Vagina (tissue), 2 donors: Measurements from ENCODE around the gene HMSD. TPM values are rescaled to one million over a fixed set of nuclear protein-coding genes. Genes with fewer than 3 reads are reported as not detected.
A peak's percentile ranks its signal among the peaks of the same experiment; 100 is the strongest.

Source experiments
- DNase-seq, 2 donors: peaks; one replicate each; pipeline ENCODE4 v3.0.0-alpha.2; 2017; ENCODE audit errors: extremely low spot score in 2 of 2
- H3K27ac ChIP-seq: fragments of 200-600 bp; sonication (generic); one replicate; pipeline ENCODE4 v1.5.1; 2019
- H3K27me3 ChIP-seq: fragments of 200-600 bp; sonication (generic); one replicate; pipeline ENCODE4 v1.5.1; 2019
- H3K36me3 ChIP-seq, 2 donors: fragments of 200-600 bp; sonication (generic); one replicate each; pipeline ENCODE4 v1.5.1; 2017 to 2019
- H3K4me1 ChIP-seq: fragments of 200-600 bp; sonication (generic); one replicate; pipeline ENCODE4 v1.5.1; 2019
- H3K4me3 ChIP-seq, 2 donors: fragments of 200-600 bp; sonication (generic); 1 replicate in 1 of 2; 2 replicates in 1 of 2; pipeline ENCODE4 v1.5.1; 2016 to 2019
- H3K9me3 ChIP-seq: fragments of 200-600 bp; sonication (generic); one replicate; pipeline ENCODE4 v1.5.1; 2019
- CTCF ChIP-seq, 3 experiments: fragments of 450-650 bp in 2 of 3; fragments of 200-600 bp in 1 of 3; sonication (generic) in 1 of 3; IDR thresholded peaks; one replicate each; pipeline ENCODE4 v1.5.1; 2017 to 2019; ENCODE audit warnings: antibody characterized with exemption in 3 of 3, mild to moderate bottlenecking in 2 of 3, moderate library complexity in 2 of 3
- POLR2A ChIP-seq, 2 donors: fragments of 450-650 bp; IDR thresholded peaks; one replicate each; pipeline ENCODE4 v1.6.1; 2017; ENCODE audit warnings: antibody characterized with exemption in 2 of 2, mild to moderate bottlenecking in 2 of 2, moderate library complexity in 2 of 2
- POLR2AphosphoS5 ChIP-seq, 2 donors: sonication (generic); formaldehyde crosslinking; IDR thresholded peaks; one replicate each; pipeline ENCODE4 v1.9.0; 2017; ENCODE audit warnings: antibody characterized with exemption in 2 of 2, mild to moderate bottlenecking in 2 of 2, low read depth in 1 of 2; ENCODE audit not compliant: insufficient read depth in 1 of 2
- intact Hi-C: fragments of 100-400 bp; cut with DNase I; formaldehyde crosslinking; loops from one replicate; pipeline ENCODE4 v1.15.1; 2023
- total RNA-seq: library from RNA; depleted of rRNA; stranded (reverse); fragments of >200 nt; gene quantifications from one replicate; pipeline ENCODE4 v1.2.3, GENCODE V29; 2016

HMSD gene
- total RNA-seq, 1 donor from 2014 or later = not detected

GRCh38 chr18:63964908-63965307 lies 15.8 kb downstream of the HMSD start:
- Histone ChIP-seq H3K4me3 (no peak overlapping the region), H3K36me3 (no peaks in the 10 kb centered on the region), H3K4me1 (peaks cover 5% of the 10 kb centered on the region), H3K9me3 (no peaks in the 10 kb centered on the region), H3K27ac (no peak overlapping the region), H3K27me3 (no peaks in the 10 kb centered on the region)
- no peak for DNase-seq
- intact Hi-C loops = no loop called here
- TF ChIP-seq POLR2AphosphoS5 (IDR thresholded peaks at IDR 0.05; ENCODE audit: insufficient read depth in 1 of 2, low read depth in 1 of 2) = no peak

GRCh38 chr18:63965716-63966330 lies 16.7 kb downstream of the HMSD start:
- Histone ChIP-seq H3K36me3 (no peaks in the 10 kb centered on the region), H3K4me1 (peaks cover 6% of the 10 kb centered on the region), H3K4me3 (no peak overlapping the region), H3K9me3 (no peaks in the 10 kb centered on the region), H3K27ac (no peak overlapping the region), H3K27me3 (no peaks in the 10 kb centered on the region)
- TF ChIP-seq POLR2A (IDR thresholded peaks at IDR 0.05) = no peak
- peak in 1 of 2 donors; percentile 14 for TF ChIP-seq POLR2AphosphoS5 (IDR thresholded peaks at IDR 0.05; ENCODE audit: insufficient read depth in 1 of 2, low read depth in 1 of 2)
- intact Hi-C loops = no loop called here
- DNase-seq = no peak

GRCh38 chr18:63969942-63970808 lies 21.1 kb downstream of the HMSD start, which contains the start of gene SERPINB8:
Gene SERPINB8 (plus strand): TSS chr18:63970081. CDS start chr18:63978309, 8,228 bp downstream.
- Histone ChIP-seq H3K4me1 (peaks cover 13% of the 10 kb centered on the region), H3K36me3 (no peaks in the 10 kb centered on the region), H3K4me3 (peak within 1 kb of the TSS; percentile 63 to 77), H3K9me3 (no peaks in the 10 kb centered on the region), H3K27ac (peak within 1 kb of the TSS; percentile 94), H3K27me3 (no peaks in the 10 kb centered on the region)
- peak in 1 of 2 donors; percentile 95 for DNase-seq
- TF ChIP-seq CTCF (IDR thresholded peaks at IDR 0.05) = no peak
- peak in 1 of 2 donors; percentile 46 for TF ChIP-seq POLR2A (IDR thresholded peaks at IDR 0.05)
- TF ChIP-seq POLR2AphosphoS5 (IDR thresholded peaks at IDR 0.05; ENCODE audit: insufficient read depth in 1 of 2, low read depth in 1 of 2) = peak; percentile 54 to 93
- intact Hi-C loops = no loop called here

- H3K4me3 ChIP-seq = peak overlapping the region; percentile 63 to 77
- peaks cover 13% of the 10 kb centered on the region for H3K4me1 ChIP-seq
- DNase-seq = no peak
- TF ChIP-seq POLR2AphosphoS5 (IDR thresholded peaks at IDR 0.05; ENCODE audit: insufficient read depth in 1 of 2, low read depth in 1 of 2) = no peak
- no peak for TF ChIP-seq CTCF (IDR thresholded peaks at IDR 0.05)
- TF ChIP-seq POLR2A (IDR thresholded peaks at IDR 0.05) = no peak
- no peaks in the 10 kb centered on the region for H3K36me3 ChIP-seq
- peak overlapping the region; percentile 94 for H3K27ac ChIP-seq
- H3K27me3 ChIP-seq = no peaks in the 10 kb centered on the region
- no peaks in the 10 kb centered on the region for H3K9me3 ChIP-seq
- intact Hi-C loops = no loop called here
Measured at GRCh38 chr18:63970809-63971205, 21.7 kb downstream of the HMSD start.

- Histone ChIP-seq H3K27ac (peak overlapping the region; percentile 94), H3K4me1 (peaks cover 13% of the 10 kb centered on the region), H3K36me3 (no peaks in the 10 kb centered on the region), H3K27me3 (no peaks in the 10 kb centered on the region), H3K9me3 (no peaks in the 10 kb centered on the region), H3K4me3 (peak overlapping the region; percentile 63 to 77)
- no peak for DNase-seq
- TF ChIP-seq POLR2AphosphoS5 (IDR thresholded peaks at IDR 0.05; ENCODE audit: insufficient read depth in 1 of 2, low read depth in 1 of 2) (no peak), POLR2A (IDR thresholded peaks at IDR 0.05) (no peak), CTCF (IDR thresholded peaks at IDR 0.05) (no peak)
- intact Hi-C loops = no loop called here
Measured at GRCh38 chr18:63971320-63972001, 22.4 kb downstream of the HMSD start.
